WI38 (cell line): Measurements from ENCODE around the gene PDSS2.

Experiments
- H3K4me3 ChIP-seq: 2 replicates; pipeline ENCODE4 v1.5.1; 2011; ENCODE audit warnings: low read depth, mild to moderate bottlenecking, control low read depth, low read length
- CTCF ChIP-seq: IDR thresholded peaks from 2 replicates; pipeline ENCODE4 v1.5.1; 2012; ENCODE audit warnings: low read depth, mild to moderate bottlenecking, control low read depth, low read length

PDSS2 gene

DNA sequence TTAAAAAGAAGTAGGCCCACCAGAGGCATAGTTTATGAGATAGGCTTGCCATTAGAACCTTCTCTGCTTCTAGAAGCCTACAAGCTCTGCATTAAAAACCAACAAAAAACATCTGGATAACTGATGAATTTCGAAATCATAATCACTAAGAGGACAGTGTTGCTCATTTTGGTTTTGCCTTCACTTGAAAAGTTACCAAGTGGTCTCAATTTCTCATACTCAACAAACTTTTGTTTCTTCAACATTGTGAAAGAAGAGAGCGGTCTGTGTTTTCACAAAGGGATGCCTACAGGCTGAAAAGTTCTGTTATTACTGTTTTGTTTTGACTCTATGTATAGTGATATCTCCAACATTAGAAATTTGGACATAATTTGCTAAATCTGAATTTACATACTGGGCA lies 98.9 kb downstream of the PDSS2 start:
- TF ChIP-seq CTCF, result no peak
- H3K4me3 ChIP-seq, result no peak overlapping the region

DNA sequence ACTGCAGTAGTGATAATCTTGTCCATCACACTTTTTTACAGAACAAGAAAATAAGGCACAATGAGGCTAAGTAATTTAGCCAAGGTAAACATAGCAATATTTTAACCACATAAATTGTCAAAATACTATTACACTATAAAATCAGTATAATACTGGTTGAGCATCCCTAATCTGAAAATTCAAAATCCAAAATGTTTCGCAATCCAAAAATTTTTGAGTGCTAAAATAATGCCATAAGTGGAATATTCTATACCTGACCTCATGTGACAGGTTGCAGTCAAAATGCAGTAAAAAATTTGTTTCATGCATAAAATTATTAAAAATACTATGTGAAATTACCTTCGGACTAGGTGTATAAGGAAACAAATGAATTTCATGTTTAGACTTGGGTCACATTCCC lies 101.5 kb downstream of the PDSS2 start:
- TF ChIP-seq CTCF, result no peak
- no peak overlapping the region for H3K4me3 ChIP-seq

DNA sequence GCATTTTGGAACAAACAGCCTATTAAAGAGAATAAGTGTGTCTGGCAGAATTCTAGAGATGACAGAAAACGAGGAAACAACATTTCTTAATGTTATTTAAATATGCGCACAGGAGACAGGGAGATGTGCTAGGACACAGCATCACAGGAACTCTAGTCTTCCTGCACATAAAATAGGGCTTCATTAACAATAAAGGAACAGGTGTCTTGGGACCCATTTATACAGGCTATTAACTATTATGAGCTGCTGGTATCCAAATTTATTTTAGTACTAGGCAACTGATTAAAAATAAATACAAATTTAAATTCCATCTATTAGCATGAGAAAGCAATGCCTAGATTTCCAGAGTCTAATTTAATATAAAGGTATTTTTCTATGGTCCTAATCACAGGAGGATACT lies 102.3 kb downstream of the PDSS2 start:
- H3K4me3 ChIP-seq, result no peak overlapping the region
- TF ChIP-seq CTCF, result no peak

- TF ChIP-seq CTCF, result no peak
- no peak overlapping the region for H3K4me3 ChIP-seq
These were observed 103.7 kb downstream of the PDSS2 start for GRCh38 chr6:107355659-107356058.

DNA sequence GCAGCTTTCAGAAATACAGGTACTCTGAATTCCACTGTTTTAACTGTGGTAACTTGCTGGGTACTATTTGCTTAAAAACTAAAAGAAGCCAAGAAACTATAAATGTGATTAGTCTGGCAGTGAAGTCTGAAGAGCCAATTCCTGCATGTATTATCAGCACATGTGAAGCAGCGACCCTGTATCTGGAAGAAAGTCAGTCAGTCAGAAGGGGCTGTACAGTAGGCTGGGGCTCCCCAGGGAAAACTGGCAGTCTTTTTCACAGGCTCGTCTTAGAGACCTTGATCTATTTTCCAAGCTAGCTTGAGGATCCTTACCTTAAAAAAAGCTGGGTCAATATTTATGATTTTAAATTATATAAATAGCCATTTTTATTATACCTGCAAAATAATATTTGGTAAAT lies 104.9 kb downstream of the PDSS2 start:
- TF ChIP-seq CTCF, result no peak
- no peak overlapping the region for H3K4me3 ChIP-seq

- no peak overlapping the region for H3K4me3 ChIP-seq
- TF ChIP-seq CTCF, result no peak
These were observed 105.5 kb downstream of the PDSS2 start for GRCh38 chr6:107353773-107354382.

DNA sequence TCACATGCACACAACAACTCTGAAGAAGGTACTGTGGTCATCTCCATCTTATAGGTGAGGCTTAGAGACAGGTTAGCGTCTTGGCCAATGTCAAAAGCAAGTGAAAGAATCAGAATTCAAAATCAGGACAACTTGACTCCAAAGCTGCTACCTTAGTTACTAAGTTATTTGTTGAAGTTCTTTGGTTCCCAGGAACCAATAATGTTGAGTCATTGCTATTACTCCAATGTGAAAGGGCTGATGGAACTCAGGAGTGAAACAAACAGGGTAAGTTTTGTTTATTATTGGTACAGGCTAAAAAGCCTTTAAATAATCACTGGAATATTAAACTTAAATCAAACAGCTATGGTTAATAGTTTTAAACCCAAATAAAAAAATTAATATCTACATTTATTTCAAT lies 111.1 kb downstream of the PDSS2 start:
- TF ChIP-seq CTCF, result no peak
- no peak overlapping the region for H3K4me3 ChIP-seq
